Right ventricle myocardium inferior (tissue), 1 donor: ENCODE results near the gene PARP12. TPM values are rescaled to one million over a fixed set of nuclear protein-coding genes. Genes with fewer than 3 reads are reported as not detected.
A peak's percentile ranks its signal among the peaks of the same experiment; 100 is the strongest.

Experiments used
- ATAC-seq: fragments of 200-7000 bp; cut with Tn5 transposase; one replicate; pipeline ENCODE4 v1.9.1; 2020; ENCODE audit warnings: mild to moderate bottlenecking, moderate library complexity
- DNase-seq: peaks from one replicate; pipeline ENCODE4 v3.0.0; 2021; ENCODE audit errors: missing footprints
- intact Hi-C: fragments of 100-400 bp; cut with DNase I; formaldehyde crosslinking; loops from one replicate; pipeline ENCODE4 v1.11.0; 2022
- total RNA-seq: library from RNA; stranded (reverse); fragmentation: NEBNext Ultra II Directional; extraction: Animal tissue kit (Norgen Biotek cat#: 25700); gene quantifications from one replicate; pipeline ENCODE4 v1.2.1, GENCODE V29; 2021
- donor health status: DM: no; HTN: yes; CAD: no; lungs with severe emphysema.

The PARP12 gene
- total RNA-seq, 1 donor from 2014 or later: 13.2 TPM

- DNase-seq (no peak), ATAC-seq (no peak)
- intact Hi-C loops: no loop called here
Measured at GRCh38 chr7:140042386-140042670, 20.4 kb downstream of the PARP12 start.

- no peak for ATAC-seq
- intact Hi-C loops: no loop called here
- DNase-seq: no peak
Measured at GRCh38 chr7:140041659-140042385, 20.9 kb downstream of the PARP12 start.

DNA sequence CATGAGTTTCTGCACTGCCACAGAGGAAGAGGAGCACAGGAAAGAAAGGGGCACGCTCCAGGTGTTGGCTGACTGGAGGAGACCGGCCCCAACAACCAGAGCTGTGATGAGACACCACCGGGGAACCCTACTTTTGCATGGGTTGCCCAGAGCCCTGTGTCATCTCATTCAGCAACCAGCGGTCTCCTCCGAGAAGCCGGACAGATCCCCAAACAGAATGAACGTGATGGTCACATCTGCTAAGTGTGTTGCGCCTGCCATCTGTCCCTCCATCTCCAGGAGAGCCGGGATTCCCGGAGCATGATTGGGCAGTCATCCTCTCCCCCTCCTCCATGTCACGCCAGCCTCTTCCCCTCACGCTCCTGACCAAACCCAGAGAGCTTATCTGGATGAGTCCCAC lies 22.9 kb downstream of the PARP12 start:
- DNase-seq (no peak), ATAC-seq (no peak)
- intact Hi-C loops: no loop called here

- no peak for DNase-seq
- ATAC-seq: no peak
- intact Hi-C loops: no loop called here
Measured at GRCh38 chr7:140039066-140039465, 23.7 kb downstream of the PARP12 start.

DNA sequence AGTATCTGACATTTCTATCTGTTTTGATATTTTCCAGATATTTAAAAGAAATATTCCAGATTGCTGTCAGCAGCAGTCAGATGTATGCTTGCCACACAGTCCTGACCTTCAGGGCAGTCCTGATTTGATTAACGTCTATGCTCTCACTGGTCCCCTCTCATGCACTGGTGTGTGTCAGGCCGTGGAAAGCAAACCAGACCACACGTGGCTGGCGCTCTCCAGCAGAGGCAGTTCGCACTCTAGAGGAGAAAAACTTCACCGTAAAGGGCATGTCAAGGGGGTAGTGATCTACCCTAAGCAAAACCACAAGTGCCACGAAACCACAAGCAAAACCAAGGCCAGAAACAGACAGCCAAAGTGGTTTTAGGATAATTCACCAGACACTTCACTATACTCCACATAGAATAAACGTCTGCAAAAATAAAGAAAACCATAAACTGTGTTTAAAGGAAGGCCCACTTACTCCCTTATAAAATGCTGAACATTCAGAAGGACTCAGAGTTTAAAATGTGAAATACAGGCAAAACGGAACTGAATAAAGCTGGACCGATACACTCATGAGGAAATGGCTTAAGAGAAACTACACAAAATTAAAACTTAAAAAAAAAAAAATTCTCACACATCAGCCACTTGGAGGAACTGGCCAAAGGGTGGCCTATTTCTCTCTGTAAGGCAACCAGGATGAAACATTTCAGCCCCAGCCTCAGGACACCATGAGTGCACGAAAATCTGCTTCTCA lies 26.4 kb downstream of the PARP12 start:
- ATAC-seq (peak; percentile 66), DNase-seq (no peak)
- intact Hi-C loops: no loop called here

GRCh38 chr7:140035400-140036223 lies 27.1 kb downstream of the PARP12 start:
- DNase-seq (no peak), ATAC-seq (no peak)
- intact Hi-C loops: no loop called here

DNA sequence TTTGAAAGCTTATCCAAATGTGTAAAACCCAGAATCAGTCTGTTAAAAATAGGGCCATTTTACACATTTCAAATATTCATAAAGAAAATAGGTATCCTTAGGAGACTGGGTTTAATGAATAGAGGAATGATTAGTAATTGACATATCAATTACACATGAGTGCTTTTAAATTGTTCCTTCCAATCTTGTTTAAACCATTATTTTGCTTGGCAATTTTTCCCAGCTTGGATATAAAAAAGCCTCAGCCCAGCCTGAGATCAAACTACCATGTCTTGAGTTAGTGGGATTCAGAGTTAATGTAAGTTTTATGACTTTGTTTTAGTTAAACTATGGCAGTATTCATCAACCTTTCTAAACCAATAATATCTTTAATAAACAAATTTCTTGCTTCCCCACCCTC lies 28.3 kb downstream of the PARP12 start:
- intact Hi-C loops: no loop called here
- no peak for ATAC-seq
- DNase-seq: no peak

DNA sequence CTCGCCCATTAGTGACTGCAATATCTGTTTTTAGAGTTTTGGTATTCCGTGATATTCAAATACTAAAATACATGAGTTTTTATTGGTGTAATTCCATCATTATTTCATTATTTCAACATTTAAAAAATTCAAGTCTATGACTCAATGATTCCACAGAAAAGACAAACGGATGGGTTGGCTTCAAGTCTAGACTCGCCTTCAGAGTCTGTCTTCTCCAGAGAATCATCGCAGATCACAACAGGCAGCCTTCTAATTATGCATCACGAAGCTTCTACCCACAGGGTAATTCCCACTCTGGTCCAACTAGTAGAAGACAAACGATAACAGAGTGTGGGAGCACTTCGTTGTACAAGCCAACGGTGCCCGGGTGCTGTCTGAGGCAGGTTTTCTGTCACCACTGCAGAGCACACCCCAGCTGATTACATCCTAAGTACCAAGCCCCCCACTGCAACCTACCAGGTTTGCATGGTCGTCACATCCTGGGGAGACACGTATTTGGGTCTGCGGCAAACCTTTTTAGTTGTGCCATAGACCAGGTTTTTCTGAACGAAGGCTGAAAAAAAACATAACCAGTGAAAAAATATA lies 28.9 kb downstream of the PARP12 start:
- ATAC-seq: no peak
- DNase-seq: no peak
- intact Hi-C loops: no loop called here

DNA sequence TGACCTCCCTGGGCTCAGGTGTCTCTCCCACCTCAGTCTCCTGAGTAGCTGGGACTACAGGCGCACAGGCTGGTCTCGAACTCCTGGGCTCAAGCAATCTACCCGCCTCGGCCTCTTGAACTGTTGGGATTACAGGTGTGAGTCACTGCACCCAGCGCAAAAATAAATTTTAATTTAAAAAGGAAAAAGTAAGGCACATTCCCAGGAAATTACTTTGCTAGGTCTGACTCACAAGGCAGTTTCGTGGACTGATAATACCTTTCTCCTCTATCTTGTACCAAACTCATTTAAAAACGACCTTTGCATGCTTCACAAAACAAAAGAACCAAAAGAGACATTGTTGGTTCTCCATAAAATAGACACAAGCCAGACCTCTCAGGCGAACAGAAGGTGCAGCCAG lies 29.7 kb downstream of the PARP12 start:
- DNase-seq (no peak), ATAC-seq (no peak)
- intact Hi-C loops: no loop called here

GRCh38 chr7:140031364-140031763 lies 31.4 kb downstream of the PARP12 start:
- intact Hi-C loops: no loop called here
- ATAC-seq: no peak

GRCh38 chr7:140029072-140029471 lies 33.7 kb downstream of the PARP12 start:
- ATAC-seq: no peak
- DNase-seq: no peak
- intact Hi-C loops: no loop called here

More at GRCh38 chr7:140031364-140031763, 31.4 kb downstream of the PARP12 start:
- no peak for DNase-seq

- intact Hi-C loops: no loop called here
- no peak for DNase-seq
- no peak for ATAC-seq
Measured at GRCh38 chr7:140028311-140028710, 34.4 kb downstream of the PARP12 start.

DNA sequence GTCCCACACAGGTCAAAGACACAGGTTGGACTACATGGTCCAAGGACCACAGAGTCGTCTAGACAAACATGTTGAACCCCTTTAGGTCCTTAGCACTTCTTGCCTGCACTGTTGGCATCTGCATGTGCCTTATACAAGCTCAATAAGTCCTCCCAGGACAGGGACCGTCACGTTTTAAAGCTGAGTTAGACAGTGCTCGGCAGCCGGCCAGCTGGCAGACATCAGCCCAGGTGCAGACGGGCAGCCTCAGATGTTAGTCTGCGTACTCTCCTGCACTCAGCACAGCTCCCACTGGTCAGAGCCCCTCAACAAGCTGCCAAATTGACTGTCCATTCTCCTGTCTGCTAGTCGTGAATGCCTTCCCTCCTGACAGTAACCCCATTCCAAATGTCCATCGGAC lies 34.9 kb downstream of the PARP12 start:
- intact Hi-C loops: no loop called here
- ATAC-seq (no peak), DNase-seq (no peak)

DNA sequence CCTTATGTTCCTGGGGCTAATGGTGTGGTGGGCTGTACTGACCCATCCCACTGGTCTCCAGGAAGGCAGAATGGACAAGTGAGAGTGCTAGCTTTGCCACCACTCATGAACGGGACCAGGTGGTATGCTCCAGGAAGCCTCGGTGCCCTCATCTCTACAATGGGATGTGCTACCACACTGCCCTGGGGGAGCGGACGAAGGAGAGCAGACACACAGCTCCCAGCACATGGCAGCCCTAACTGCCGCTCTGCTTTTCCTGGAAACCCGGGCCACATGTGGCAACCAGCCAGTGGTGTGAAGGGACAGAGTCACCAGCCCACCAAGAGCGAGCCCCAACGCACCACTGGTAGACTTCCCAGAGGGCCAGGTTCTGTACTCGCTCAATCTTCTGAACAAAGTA lies 35.8 kb downstream of the PARP12 start:
- DNase-seq (no peak), ATAC-seq (no peak)
- intact Hi-C loops: no loop called here

DNA sequence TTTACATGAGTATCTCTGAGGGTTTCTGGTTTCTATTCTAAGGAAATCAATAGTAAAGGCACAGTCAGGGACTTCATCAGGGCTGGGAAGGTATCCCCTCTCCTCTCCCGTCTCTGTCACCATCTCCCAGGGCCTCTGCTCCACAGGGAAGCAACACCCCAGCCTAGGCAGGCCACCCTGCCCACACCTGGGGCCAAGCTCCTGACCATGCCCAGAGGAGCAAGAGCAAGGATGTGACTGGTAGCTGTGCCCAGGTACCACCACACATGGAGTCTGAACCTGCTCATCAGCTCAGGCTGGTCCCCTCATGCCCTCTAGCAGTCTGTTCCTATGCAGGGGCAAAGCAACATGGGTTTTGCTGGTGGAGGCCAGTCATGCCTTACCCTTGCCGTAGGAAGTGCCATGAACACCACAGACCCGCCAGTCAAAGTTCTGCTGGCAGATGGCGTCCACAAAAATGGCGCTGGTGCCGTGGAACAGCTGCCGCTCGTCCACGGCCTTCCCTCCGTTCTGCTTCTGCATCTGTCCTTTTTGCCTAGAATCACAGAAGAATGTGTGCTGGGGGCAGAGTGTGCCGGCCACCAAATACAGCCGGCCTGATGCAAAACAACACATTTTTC lies 36.8 kb downstream of the PARP12 start:
- DNase-seq: no peak
- intact Hi-C loops: no loop called here
- ATAC-seq: no peak

- DNase-seq: no peak
- intact Hi-C loops: no loop called here
- no peak for ATAC-seq
Measured at GRCh38 chr7:140025241-140025640, 37.5 kb downstream of the PARP12 start.

DNA sequence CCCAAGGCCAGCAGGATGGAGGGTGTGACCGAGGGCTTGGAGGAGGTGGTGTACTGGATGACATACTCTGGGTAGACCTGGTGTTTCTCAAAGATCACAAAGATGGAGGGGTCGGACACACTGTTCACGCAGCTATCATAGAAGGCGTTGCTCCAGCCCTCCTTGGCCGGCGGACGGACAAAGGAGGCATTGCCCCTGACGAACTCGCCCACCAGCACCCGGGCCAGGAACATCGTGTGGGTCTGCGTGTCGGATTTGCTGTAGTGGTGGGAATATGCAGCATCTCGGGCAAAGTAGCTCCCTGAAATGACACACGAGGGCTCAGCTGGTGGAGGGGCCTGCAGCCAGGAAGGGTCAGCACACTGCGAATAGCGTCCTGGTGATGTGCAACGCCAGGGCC lies 38.2 kb downstream of the PARP12 start:
- ATAC-seq: no peak
- intact Hi-C loops: no loop called here
- no peak for DNase-seq

DNA sequence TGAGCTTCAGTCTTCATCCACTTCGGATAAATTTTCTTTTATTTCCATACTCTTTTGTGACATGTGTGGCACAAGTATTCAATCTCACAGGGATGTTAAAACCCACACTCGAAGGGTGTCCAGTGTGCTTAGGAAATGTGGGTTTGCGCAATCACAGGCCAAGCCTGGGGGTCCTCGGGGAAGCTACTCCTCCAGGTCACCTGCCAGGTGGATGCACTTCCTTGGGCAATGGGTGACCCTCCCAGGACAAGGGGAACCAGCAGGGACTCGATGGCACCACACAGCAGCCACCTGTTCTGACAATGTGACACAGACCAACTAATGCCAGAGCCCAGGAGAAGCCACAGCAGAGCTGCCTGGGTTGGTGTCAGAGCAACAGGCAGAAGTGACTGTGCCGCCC lies 39.0 kb downstream of the PARP12 start:
- no peak for ATAC-seq
- no peak for DNase-seq
- intact Hi-C loops: no loop called here

GRCh38 chr7:140022582-140023211 lies 40.1 kb downstream of the PARP12 start:
- no peak for ATAC-seq
- intact Hi-C loops: no loop called here
- DNase-seq: no peak
